HCT116 (cell line): Measurements from ENCODE around the gene HTT-AS. TPM values are rescaled to one million over a fixed set of nuclear protein-coding genes. Genes with fewer than 3 reads are reported as not detected.

ENCODE experiments used
- ATAC-seq: fragments of 200-7000 bp; cut with Tn5 transposase; 2 replicates; pipeline ENCODE4 v1.9.1; 2020; ENCODE audit warnings: mild to moderate bottlenecking, moderate library complexity
- BruUV-seq: library from RNA; stranded (reverse); fragments of 400-500 nt; replicated peaks from 2 replicates; lab custom pipeline; 2021; lab: Mats Ljungman, UMichigan
- CTCF ChIA-PET: fragments of 300-600 bp; sonication (Branson Sonifier 250); formaldehyde crosslinking; loops from one replicate; lab custom pipeline; 2021; ENCODE audit warnings: antibody characterized with exemption; lab: Charles Lee
- POLR2A ChIA-PET: fragments of 300-600, 350-600 bp; sonication (Branson Sonifier 250); formaldehyde crosslinking; loops from one replicate; lab custom pipeline; 2021; ENCODE audit warnings: antibody characterized with exemption; lab: Charles Lee
- RAD21 ChIA-PET, 2 experiments: fragments of 300-600 bp; sonication (Branson Sonifier 250); formaldehyde crosslinking; loops; one replicate each; lab custom pipeline; 2023; ENCODE audit warnings: low total read pairs in 2 of 2; ENCODE audit not compliant: uncharacterized antibody in 2 of 2, unreplicated experiment in 2 of 2, low non-redundant PET in 1 of 2; lab: Charles Lee
- DNase-seq: peaks from one replicate; pipeline ENCODE4 v3.0.0-alpha.2; 2010; ENCODE audit warnings: low read depth, low spot score
- H2AFZ ChIP-seq: fragments of 200-600 bp; shearing (Covaris generic), sonication (generic); 2 replicates; pipeline ENCODE4 v1.6.1; 2017; ENCODE audit warnings: low read depth, mixed run types, mixed read lengths, antibody characterized with exemption, low read length; ENCODE audit not compliant: poor library complexity, severe bottlenecking
- H3K27ac ChIP-seq: 2 replicates; pipeline ENCODE4 v1.5.1; 2012; ENCODE audit warnings: low read depth, low read length
- H3K27me3 ChIP-seq: fragments of 200-600 bp; sonication (generic); 2 replicates; pipeline ENCODE4 v1.6.1; 2016; ENCODE audit warnings: mixed run types, low read length, mixed read lengths; ENCODE audit not compliant: insufficient read depth
- H3K36me3 ChIP-seq, 2 experiments: fragments of 200-500 bp in 1 of 2; fragments of 200-600 bp in 1 of 2; sonication (Bioruptor generic) in 1 of 2; sonication (generic) in 1 of 2; 2 replicates each; pipeline versions ENCODE4 v1.5.1 to v1.6.1; 2014 to 2016; ENCODE audit warnings: low read length in 2 of 2, inconsistent platforms in 1 of 2, mixed read lengths in 1 of 2, mixed run types in 1 of 2; ENCODE audit not compliant: insufficient read depth in 2 of 2, control insufficient read depth in 1 of 2
- H3K4me1 ChIP-seq, 2 experiments: fragments of 200-600 bp in 1 of 2; sonication (generic) in 1 of 2; 2 replicates each; pipeline versions ENCODE4 v1.5.1 to v1.6.1; 2012 to 2017; ENCODE audit warnings: low read length in 2 of 2, inconsistent platforms in 1 of 2, mild to moderate bottlenecking in 1 of 2, mixed read lengths in 1 of 2, mixed run types in 1 of 2, moderate library complexity in 1 of 2; ENCODE audit not compliant: insufficient read depth in 2 of 2, control insufficient read depth in 1 of 2
- H3K4me2 ChIP-seq: fragments of 200-600 bp; sonication (generic); 2 replicates; pipeline ENCODE4 v1.6.1; 2017; ENCODE audit warnings: mixed run types, low read length, mixed read lengths
- H3K4me3 ChIP-seq, 2 experiments: fragments of 200-600 bp in 1 of 2; sonication (generic) in 1 of 2; replicated peaks in 1 of 2; 2 replicates each; pipeline ENCODE4 v1.5.1; 2011 to 2016; ENCODE audit warnings: low read length in 2 of 2, control low read depth in 1 of 2, low read depth in 1 of 2, mild to moderate bottlenecking in 1 of 2, mixed read lengths in 1 of 2, mixed run types in 1 of 2
- H3K79me2 ChIP-seq: fragments of 200-600 bp; sonication (generic); 2 replicates; pipeline ENCODE4 v1.6.1; 2017; ENCODE audit warnings: mild to moderate bottlenecking, mixed run types, low read length, moderate library complexity, mixed read lengths; ENCODE audit not compliant: insufficient read depth
- H3K9ac ChIP-seq: fragments of 200-600 bp; sonication (generic); 2 replicates; pipeline ENCODE4 v1.6.1; 2016; ENCODE audit warnings: low read length, mixed read lengths
- H3K9me2 ChIP-seq: fragments of 200-600 bp; sonication (generic), shearing (Covaris generic); 2 replicates; pipeline ENCODE4 v1.6.1; 2017; ENCODE audit warnings: mixed run types, mild to moderate bottlenecking, moderate library complexity; ENCODE audit not compliant: insufficient read depth
- H3K9me3 ChIP-seq, 2 experiments: fragments of 200-500 bp in 1 of 2; fragments of 200-600 bp in 1 of 2; sonication (Bioruptor generic) in 1 of 2; sonication (generic) in 1 of 2; 2 replicates each; pipeline ENCODE4 v1.6.1; 2014 to 2017; ENCODE audit warnings: low read length in 2 of 2, mixed read lengths in 2 of 2, inconsistent platforms in 1 of 2, low read depth in 1 of 2, mild to moderate bottlenecking in 1 of 2, mixed run types in 1 of 2, moderate library complexity in 1 of 2; ENCODE audit not compliant: control insufficient read depth in 1 of 2, insufficient read depth in 1 of 2
- H4K20me1 ChIP-seq: fragments of 200-600 bp; sonication (generic), shearing (Covaris generic); 2 replicates; pipeline ENCODE4 v1.6.1; 2017; ENCODE audit warnings: mixed run types, mild to moderate bottlenecking, moderate library complexity; ENCODE audit not compliant: insufficient read depth
- CBX3 ChIP-seq: IDR thresholded peaks from 2 replicates; pipeline ENCODE4 v1.6.1; 2012; ENCODE audit warnings: low read depth
- CEBPB ChIP-seq: IDR thresholded peaks from 2 replicates; pipeline ENCODE4 v1.6.1; 2012; ENCODE audit warnings: low read depth
- ELF1 ChIP-seq: IDR thresholded peaks from 2 replicates; pipeline ENCODE4 v1.6.1; 2012; ENCODE audit warnings: low read depth, borderline replicate concordance
- EZH2 ChIP-seq: fragments of 200-600 bp; sonication (generic); IDR thresholded peaks from 2 replicates; pipeline ENCODE4 v1.6.1; 2017; ENCODE audit warnings: antibody characterized with exemption, mixed run types
- FOSL1 ChIP-seq: IDR thresholded peaks from 2 replicates; pipeline ENCODE4 v1.6.1; 2012; ENCODE audit warnings: low read depth
- POLR2A ChIP-seq: IDR thresholded peaks from 2 replicates; pipeline ENCODE4 v1.7.0; 2011; ENCODE audit warnings: borderline replicate concordance; ENCODE audit not compliant: insufficient read depth, insufficient read length; ENCODE audit errors: extremely low read depth
- POLR2AphosphoS5 ChIP-seq: IDR thresholded peaks from 2 replicates; pipeline ENCODE4 v1.6.1; 2011; ENCODE audit warnings: mild to moderate bottlenecking, low read depth, low read length, moderate library complexity
- RAD21 ChIP-seq: IDR thresholded peaks from 2 replicates; pipeline ENCODE4 v1.6.1; 2012; ENCODE audit warnings: low read depth, mild to moderate bottlenecking
- SP1 ChIP-seq: IDR thresholded peaks from 2 replicates; pipeline ENCODE4 v1.6.1; 2012; ENCODE audit warnings: low read depth
- SRF ChIP-seq: IDR thresholded peaks from 2 replicates; pipeline ENCODE4 v1.6.1; 2012; ENCODE audit warnings: low read depth
- YY1 ChIP-seq: IDR thresholded peaks from 2 replicates; pipeline ENCODE4 v1.6.1; 2011; ENCODE audit warnings: low read length, low read depth, moderate library complexity, mild to moderate bottlenecking; ENCODE audit not compliant: insufficient replicate concordance; ENCODE audit errors: extremely low read depth
- ZFX ChIP-seq: fragments of 450-650 bp; IDR thresholded peaks from 2 replicates; pipeline ENCODE4 v1.6.1; 2017
- ZNF274 ChIP-seq: fragments of 200-500 bp; sonication (Bioruptor generic); IDR thresholded peaks from 2 replicates; pipeline ENCODE4 v1.6.1; 2014; ENCODE audit warnings: mild to moderate bottlenecking, low read depth, low read length, inconsistent platforms
- intact Hi-C: fragments of 100-400 bp; cut with micrococcal nuclease; formaldehyde crosslinking; loops from 2 replicates; pipeline ENCODE4 v1.10.0; 2022
- total RNA-seq: library from RNA; stranded (reverse); gene quantifications from one replicate; pipeline ENCODE4 v1.2.1, GENCODE V29; 2021; ENCODE audit not compliant: unreplicated experiment
- TF ChIP-seq, protein P1 (sequence below), 3 experiments: fragments of 200-600 bp in 1 of 3; sonication (generic) in 1 of 3; IDR thresholded peaks in 2 of 3; conservative IDR thresholded peaks in 1 of 3; 2 replicates each; pipeline ENCODE4 v1.5.1; 2012 to 2017; ENCODE audit warnings: low read depth in 2 of 3, low read length in 2 of 3, antibody characterized with exemption in 1 of 3, borderline replicate concordance in 1 of 3, control low read depth in 1 of 3, mild to moderate bottlenecking in 1 of 3, mixed read lengths in 1 of 3, mixed run types in 1 of 3, moderate library complexity in 1 of 3; ENCODE audit not compliant: insufficient read depth in 1 of 3
- TF ChIP-seq, protein P2 (sequence below): IDR thresholded peaks from 2 replicates; pipeline ENCODE4 v1.6.1; 2011; ENCODE audit warnings: mild to moderate bottlenecking, low read length, moderate library complexity; ENCODE audit not compliant: insufficient replicate concordance; ENCODE audit errors: extremely low read depth
- TF ChIP-seq, protein P3 (sequence below): IDR thresholded peaks from 2 replicates; pipeline ENCODE4 v1.6.1; 2012; ENCODE audit warnings: low read depth

HTT-AS gene
- total RNA-seq, 1 experiment from 2014 or later: not detected

GRCh38 chr4:3065551-3065950 is 8.8 kb downstream of the HTT-AS start:
- H3K27ac ChIP-seq: no peak overlapping the region

GRCh38 chr4:3062471-3062870 is 11.9 kb downstream of the HTT-AS start:
- no TSS peak for BruUV-seq
- ATAC-seq (no peak), DNase-seq (no peak)
- Histone ChIP-seq H3K27ac (no peak overlapping the region), H3K36me3 (no peaks in the 10 kb centered on the region), H3K9me3 (no peaks in the 10 kb centered on the region), H3K79me2 (no peaks in the 10 kb centered on the region), H3K9ac (no peak overlapping the region), H3K4me1 (no peaks in the 10 kb centered on the region), H3K4me2 (no peak overlapping the region), H2AFZ (no peak overlapping the region), H3K27me3 (no peaks in the 10 kb centered on the region), H4K20me1 (no peaks in the 10 kb centered on the region), H3K9me2 (no peaks in the 10 kb centered on the region), H3K4me3 (no peak overlapping the region)
- RAD21 ChIA-PET: no interaction called here
- CTCF ChIA-PET: no interaction called here
- intact Hi-C loops: no loop called here
- POLR2A ChIA-PET: no interaction called here
- TF ChIP-seq POLR2AphosphoS5: no peak
- no peak for TF ChIP-seq CEBPB
- no peak for TF ChIP-seq ZFX
- TF ChIP-seq, protein P1, sequence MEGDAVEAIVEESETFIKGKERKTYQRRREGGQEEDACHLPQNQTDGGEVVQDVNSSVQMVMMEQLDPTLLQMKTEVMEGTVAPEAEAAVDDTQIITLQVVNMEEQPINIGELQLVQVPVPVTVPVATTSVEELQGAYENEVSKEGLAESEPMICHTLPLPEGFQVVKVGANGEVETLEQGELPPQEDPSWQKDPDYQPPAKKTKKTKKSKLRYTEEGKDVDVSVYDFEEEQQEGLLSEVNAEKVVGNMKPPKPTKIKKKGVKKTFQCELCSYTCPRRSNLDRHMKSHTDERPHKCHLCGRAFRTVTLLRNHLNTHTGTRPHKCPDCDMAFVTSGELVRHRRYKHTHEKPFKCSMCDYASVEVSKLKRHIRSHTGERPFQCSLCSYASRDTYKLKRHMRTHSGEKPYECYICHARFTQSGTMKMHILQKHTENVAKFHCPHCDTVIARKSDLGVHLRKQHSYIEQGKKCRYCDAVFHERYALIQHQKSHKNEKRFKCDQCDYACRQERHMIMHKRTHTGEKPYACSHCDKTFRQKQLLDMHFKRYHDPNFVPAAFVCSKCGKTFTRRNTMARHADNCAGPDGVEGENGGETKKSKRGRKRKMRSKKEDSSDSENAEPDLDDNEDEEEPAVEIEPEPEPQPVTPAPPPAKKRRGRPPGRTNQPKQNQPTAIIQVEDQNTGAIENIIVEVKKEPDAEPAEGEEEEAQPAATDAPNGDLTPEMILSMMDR (IDR thresholded peaks at IDR 0.05 in 2 of 3, conservative IDR thresholded peaks at IDR 0.05 in 1 of 3; ENCODE audit: borderline replicate concordance in 1 of 3, insufficient read depth in 1 of 3, low read depth in 2 of 3, low read length in 2 of 3): no peak
- no peak for TF ChIP-seq RAD21
- TF ChIP-seq ZNF274: no peak
- TF ChIP-seq, protein P2, sequence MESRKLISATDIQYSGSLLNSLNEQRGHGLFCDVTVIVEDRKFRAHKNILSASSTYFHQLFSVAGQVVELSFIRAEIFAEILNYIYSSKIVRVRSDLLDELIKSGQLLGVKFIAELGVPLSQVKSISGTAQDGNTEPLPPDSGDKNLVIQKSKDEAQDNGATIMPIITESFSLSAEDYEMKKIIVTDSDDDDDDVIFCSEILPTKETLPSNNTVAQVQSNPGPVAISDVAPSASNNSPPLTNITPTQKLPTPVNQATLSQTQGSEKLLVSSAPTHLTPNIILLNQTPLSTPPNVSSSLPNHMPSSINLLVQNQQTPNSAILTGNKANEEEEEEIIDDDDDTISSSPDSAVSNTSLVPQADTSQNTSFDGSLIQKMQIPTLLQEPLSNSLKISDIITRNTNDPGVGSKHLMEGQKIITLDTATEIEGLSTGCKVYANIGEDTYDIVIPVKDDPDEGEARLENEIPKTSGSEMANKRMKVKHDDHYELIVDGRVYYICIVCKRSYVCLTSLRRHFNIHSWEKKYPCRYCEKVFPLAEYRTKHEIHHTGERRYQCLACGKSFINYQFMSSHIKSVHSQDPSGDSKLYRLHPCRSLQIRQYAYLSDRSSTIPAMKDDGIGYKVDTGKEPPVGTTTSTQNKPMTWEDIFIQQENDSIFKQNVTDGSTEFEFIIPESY: no peak
- TF ChIP-seq ELF1: no peak
- TF ChIP-seq YY1: no peak
- TF ChIP-seq, protein P3, sequence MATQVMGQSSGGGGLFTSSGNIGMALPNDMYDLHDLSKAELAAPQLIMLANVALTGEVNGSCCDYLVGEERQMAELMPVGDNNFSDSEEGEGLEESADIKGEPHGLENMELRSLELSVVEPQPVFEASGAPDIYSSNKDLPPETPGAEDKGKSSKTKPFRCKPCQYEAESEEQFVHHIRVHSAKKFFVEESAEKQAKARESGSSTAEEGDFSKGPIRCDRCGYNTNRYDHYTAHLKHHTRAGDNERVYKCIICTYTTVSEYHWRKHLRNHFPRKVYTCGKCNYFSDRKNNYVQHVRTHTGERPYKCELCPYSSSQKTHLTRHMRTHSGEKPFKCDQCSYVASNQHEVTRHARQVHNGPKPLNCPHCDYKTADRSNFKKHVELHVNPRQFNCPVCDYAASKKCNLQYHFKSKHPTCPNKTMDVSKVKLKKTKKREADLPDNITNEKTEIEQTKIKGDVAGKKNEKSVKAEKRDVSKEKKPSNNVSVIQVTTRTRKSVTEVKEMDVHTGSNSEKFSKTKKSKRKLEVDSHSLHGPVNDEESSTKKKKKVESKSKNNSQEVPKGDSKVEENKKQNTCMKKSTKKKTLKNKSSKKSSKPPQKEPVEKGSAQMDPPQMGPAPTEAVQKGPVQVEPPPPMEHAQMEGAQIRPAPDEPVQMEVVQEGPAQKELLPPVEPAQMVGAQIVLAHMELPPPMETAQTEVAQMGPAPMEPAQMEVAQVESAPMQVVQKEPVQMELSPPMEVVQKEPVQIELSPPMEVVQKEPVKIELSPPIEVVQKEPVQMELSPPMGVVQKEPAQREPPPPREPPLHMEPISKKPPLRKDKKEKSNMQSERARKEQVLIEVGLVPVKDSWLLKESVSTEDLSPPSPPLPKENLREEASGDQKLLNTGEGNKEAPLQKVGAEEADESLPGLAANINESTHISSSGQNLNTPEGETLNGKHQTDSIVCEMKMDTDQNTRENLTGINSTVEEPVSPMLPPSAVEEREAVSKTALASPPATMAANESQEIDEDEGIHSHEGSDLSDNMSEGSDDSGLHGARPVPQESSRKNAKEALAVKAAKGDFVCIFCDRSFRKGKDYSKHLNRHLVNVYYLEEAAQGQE: no peak

More at GRCh38 chr4:3065551-3065950, 8.8 kb downstream of the HTT-AS start:
- no peaks in the 10 kb centered on the region for H3K79me2 ChIP-seq
- TF ChIP-seq EZH2 (no peak), SRF (no peak), CBX3 (no peak), CEBPB (no peak), SP1 (no peak), POLR2A (no peak), ZFX (no peak), FOSL1 (no peak)
- TF ChIP-seq, all 23 proteins: peak for 0
- Histone ChIP-seq H3K36me3 (no peaks in the 10 kb centered on the region), H3K4me3 (no peak overlapping the region), H3K27me3 (no peaks in the 10 kb centered on the region), H3K9ac (no peak overlapping the region), H2AFZ (no peak overlapping the region), H3K4me1 (no peaks in the 10 kb centered on the region), H4K20me1 (no peaks in the 10 kb centered on the region), H3K4me2 (no peak overlapping the region), H3K9me2 (no peaks in the 10 kb centered on the region), H3K9me3 (no peaks in the 10 kb centered on the region)
- ChIA-PET POLR2A (no interaction called here), CTCF (no interaction called here), RAD21 (no interaction called here)
- DNase-seq (no peak), ATAC-seq (no peak)
- intact Hi-C loops: no loop called here
- no TSS peak for BruUV-seq
